Anterior cingulate cortex (tissue), 58 donors: ENCODE results near the gene GAREM1.
A peak's percentile ranks its signal among the peaks of the same experiment; 100 is the strongest.
"Not testable (repeated sequence)": the region's sequence is repeated elsewhere in the genome, so short reads cannot be mapped to it uniquely, and the experiment has no call there.

ENCODE experiments used
- DNase-seq, 58 donors: peaks; one replicate each; lab custom pipeline; 2025; lab: John Stamatoyannopoulos, UW

Gene GAREM1

GRCh38 chr18:32373505-32373904, 97.2 kb downstream of the GAREM1 start:
- DNase-seq: no peak

GRCh38 chr18:32372381-32373061, 98.2 kb downstream of the GAREM1 start:
- no peak for DNase-seq

GRCh38 chr18:32372047-32372380, 98.7 kb downstream of the GAREM1 start:
- DNase-seq: no peak

DNA sequence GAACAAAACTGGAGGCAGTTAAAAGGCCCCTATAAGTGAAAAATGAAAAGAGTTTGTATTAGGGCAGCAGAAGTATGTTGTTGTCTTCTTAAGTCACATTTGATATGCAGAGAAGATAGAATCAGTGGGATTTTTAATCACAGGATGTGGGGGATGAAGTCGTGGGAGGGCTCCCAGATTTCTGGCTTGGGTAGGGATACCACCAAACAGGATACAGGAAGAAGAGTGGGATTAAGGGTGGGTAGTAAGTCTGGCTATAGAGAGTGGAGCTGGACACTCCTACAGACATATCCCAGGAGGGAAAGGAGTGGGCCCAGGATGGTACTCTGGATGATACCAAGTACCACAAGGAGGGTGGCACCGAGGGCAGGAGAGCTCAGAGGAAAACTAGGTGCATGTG, 99.3 kb downstream of the GAREM1 start:
- DNase-seq: no peak

DNA sequence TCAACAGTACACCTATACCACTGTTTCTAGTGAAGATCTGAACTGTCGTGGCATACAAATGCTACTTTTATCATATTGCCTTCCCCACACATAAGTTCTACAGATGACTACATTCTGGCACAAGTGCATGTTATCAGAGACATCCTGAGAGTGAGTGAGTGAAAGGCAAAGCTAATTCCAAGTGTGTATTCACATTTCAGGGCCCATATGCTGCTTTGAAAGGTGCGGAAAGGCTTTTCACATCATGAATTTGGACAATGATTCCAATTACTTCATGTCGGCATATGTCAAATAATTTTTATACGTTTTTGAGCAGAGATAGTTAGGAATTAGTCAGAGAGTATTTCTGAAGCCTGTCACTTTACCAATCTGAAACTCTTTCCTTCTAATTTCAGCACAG, 101.7 kb downstream of the GAREM1 start:
- no peak for DNase-seq

DNA sequence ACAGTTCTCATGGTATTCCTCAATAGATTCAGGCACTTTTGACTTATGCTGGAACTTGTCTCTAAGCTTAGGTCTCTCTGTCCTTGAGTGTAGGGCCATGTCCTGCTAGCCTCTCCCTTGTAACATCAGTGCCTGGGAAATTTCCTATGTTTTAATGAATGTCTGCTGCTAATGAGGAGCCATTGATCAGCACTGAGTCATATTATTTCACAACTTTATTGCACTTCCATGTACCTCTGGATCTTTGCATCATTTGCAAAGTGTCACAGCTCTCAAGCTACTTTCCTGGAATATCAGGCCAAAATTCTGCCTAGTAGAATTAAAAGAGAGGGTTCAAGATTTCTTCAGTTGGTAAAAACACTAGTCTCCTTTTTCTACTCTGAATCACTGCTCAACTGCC, 102.5 kb downstream of the GAREM1 start:
- DNase-seq: no peak

- DNase-seq: no peak
Observed at GRCh38 chr18:32366586-32367538, 103.8 kb downstream of the GAREM1 start.

- DNase-seq: no peak
Observed at GRCh38 chr18:32362484-32362883, 108.2 kb downstream of the GAREM1 start.

DNA sequence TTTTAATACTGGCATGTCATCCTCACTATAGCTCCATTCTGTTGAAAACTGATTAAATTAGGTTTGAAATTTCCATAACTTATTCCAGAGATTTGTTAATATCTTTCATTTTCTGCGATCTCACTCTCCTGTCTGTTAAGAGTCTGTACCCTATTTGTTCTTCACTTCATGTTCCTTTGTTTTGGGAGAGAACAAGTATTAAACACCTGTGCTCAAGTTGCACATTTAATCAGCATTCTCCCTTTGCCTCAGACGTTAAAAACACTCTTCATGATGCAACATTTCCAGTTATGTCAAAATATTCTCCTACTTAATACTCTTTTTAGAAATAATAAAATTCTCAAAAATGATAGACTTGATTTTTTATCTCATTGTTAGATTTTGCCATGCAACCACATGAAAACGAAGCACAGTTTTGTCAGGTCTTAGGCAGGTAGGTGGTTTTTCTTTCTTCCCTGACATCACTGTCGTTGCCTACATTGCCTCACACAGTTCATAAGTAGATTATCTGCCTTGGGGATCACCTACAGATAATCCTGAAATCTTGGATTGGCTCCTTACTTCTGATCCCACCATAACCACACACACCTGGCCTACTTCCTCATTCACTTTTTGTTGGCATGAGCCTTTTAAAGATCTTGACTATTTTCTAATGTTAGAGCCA, 109.9 kb downstream of the GAREM1 start:
- DNase-seq: no peak

DNA sequence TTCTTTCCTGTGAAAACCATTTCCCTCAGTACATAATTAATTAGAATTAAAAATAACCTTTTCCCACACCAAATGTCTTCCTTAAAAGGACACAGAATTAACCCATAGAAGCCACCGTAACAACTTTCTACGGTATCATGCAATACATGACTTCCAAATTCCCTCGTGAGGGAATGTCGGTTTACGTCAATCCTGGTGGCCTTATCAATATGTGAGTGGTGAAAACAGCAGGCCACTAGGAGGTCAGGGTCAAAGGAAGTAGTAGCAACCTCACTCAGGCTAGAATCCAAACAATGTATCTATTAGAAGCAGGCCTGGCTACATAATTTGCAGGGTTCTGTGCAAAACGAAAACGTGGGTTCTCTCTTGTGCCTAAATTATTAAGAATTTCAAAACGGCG, 112.2 kb downstream of the GAREM1 start:
- no peak for DNase-seq

GRCh38 chr18:32358075-32358474, 112.6 kb downstream of the GAREM1 start:
- DNase-seq: no peak

DNA sequence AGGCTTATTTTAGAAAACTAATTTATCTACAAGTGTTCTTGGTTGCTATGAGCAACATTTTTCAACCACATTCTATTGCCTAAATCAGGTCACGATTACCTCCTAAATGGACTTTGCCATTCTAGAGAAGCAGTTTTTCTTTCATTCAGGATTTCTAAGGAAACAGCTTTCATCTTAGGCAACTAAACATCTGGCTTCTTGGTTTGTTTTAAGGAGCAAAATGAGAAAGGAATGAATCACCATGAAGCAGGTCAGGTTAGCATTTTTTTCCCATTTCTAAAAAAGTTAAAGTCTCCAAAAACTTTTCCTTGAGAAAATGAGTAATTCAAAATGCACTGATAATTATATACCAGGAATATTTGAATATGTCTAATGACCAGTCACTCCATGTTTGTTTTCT, 114.8 kb downstream of the GAREM1 start:
- no peak for DNase-seq

DNA sequence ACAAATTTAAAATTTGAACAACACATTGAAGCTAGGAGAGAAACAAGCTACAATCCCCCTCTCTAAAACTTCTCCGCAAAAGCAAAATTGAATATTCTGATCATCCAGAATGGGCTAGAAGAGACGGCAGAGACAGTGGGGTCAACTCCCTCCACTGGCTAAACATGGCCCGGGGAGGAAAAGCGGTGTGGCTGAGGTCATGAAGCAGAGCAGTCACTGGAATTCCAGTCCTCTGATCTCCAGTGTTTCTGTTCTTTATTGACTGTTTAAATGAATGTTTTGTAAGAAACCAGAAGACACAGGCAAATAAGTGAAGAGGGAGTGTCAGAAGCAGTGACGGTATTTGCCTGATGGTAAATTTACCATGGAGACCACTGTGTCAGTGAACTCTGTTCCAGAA, 116.2 kb downstream of the GAREM1 start:
- no peak for DNase-seq

- DNase-seq: no peak
Observed at GRCh38 chr18:32353257-32353656, 117.4 kb downstream of the GAREM1 start.

DNA sequence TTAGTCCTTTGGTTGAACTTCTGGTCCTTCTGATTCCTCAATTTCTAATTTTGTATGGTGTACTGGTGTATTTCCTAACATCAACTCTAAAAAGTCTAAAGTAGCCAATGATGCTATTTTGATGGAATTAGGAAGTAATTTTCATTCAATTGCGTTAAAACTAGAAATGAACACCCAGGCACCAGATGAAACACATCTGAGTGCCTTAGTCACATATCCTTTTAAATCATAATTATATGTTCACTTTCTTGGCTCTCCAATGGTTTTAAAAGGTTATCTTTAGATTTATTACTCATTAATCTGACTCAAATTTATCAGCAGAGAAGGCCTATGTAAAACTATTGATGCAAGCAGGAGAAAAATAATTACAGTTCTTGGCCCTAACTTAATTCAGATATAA, 119.7 kb downstream of the GAREM1 start:
- no peak for DNase-seq

DNA sequence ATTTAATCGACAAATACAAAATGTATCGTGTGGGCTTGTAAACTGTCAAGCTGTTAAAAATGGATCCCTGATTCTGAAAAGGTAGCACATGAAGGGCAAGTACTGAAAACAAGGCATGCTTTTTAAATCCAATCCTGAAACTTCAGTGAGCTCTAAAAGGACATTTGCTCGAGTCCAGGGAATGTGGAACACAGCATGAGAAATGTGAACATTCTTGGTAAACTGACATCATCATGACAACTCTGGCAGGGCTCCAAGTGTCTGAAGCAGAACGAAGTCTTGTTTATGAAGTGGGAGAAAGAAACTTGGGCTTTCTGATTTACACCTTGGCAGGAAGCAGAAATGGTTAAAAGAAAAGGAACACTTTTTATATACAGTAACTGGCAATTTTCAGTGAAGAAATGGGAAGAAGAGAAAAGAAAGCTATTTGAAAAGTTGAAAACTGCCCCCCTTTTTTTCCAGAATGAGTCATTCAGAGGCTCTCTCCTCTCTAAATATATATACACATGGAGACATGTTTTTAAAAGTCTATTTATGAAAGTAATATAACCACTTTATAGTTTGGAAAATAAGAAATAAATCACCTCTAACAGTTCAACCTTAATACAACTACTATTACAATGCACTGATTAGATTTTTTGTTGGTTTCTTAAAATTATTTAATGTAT, 120.8 kb downstream of the GAREM1 start:
- DNase-seq: peak in 34 of 58 donors; percentile 5 to 76 (median 33)

GRCh38 chr18:32346671-32347070, 124.0 kb downstream of the GAREM1 start:
- peak in 25 of 58 donors; percentile 4 to 61 (median 24) for DNase-seq

GRCh38 chr18:32343634-32344033, 127.0 kb downstream of the GAREM1 start:
- no peak for DNase-seq

- DNase-seq: not testable (repeated sequence)
Observed at GRCh38 chr18:32341112-32341511, 129.6 kb downstream of the GAREM1 start.

GRCh38 chr18:32339045-32339444, 131.6 kb downstream of the GAREM1 start:
- no peak for DNase-seq

- no peak for DNase-seq
Observed at GRCh38 chr18:32337821-32338220, 132.9 kb downstream of the GAREM1 start.
